C4-2B (cell line): Measurements from ENCODE around the gene HS6ST3.

Experiments used
- CTCF ChIP-seq: fragments of 450-650 bp; conservative IDR thresholded peaks from 2 replicates; pipeline ENCODE4 v1.5.1; 2017; ENCODE audit warnings: mild to moderate bottlenecking
- ZFX ChIP-seq: fragments of 450-650 bp; IDR thresholded peaks from 2 replicates; pipeline ENCODE4 v1.6.1; 2017

DNA sequence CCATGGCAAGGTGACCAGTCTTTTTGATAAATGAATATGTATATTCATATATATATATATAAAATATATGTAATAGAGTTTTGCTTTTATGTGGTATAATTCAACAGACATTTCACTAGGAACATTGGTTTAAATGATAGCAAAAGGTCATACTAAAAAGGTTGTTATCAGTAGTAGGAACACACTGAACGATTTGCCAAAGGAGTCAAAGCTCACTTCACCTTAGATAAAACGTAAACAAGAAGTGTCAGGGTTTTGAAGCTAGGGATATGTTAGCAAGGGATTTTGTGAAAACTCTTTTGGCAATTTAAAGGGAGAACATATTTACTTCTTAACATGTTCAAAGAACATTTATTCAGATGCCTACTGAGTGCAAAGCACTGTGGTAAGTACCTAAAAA is 8.0 kb upstream of the HS6ST3 start:
- TF ChIP-seq CTCF = no peak
- TF ChIP-seq ZFX = no peak
